Left lung (tissue), 10 donors: Measurements from ENCODE around the gene TGFB2. TPM values are rescaled to one million over a fixed set of nuclear protein-coding genes. Genes with fewer than 3 reads are reported as not detected.
A peak's percentile ranks its signal among the peaks of the same experiment; 100 is the strongest.

Source experiments
- ATAC-seq: fragments of 200-7000 bp; cut with Tn5 transposase; one replicate; pipeline ENCODE4 v1.9.1; 2020; ENCODE audit warnings: moderate library complexity
- DNase-seq, 4 donors: peaks; one replicate each; pipeline ENCODE4 v3.0.0-alpha.2; 2013 to 2020
- H3K27ac ChIP-seq, 2 donors: fragments of 200-600 bp; sonication (generic) in 1 of 2; one replicate each; pipeline versions ENCODE4 v1.5.0 to v1.8.0; 2020 to 2021
- H3K27me3 ChIP-seq, 2 donors: fragments of 200-600 bp; sonication (generic) in 1 of 2; one replicate each; pipeline versions ENCODE4 v1.5.0 to v1.8.0; 2020 to 2021
- H3K36me3 ChIP-seq, 2 donors: fragments of 200-600 bp; sonication (generic) in 1 of 2; one replicate each; pipeline versions ENCODE4 v1.5.0 to v1.8.0; 2020 to 2021
- H3K4me1 ChIP-seq, 2 donors: fragments of 200-600 bp; one replicate each; pipeline ENCODE4 v1.8.0; 2021
- H3K4me3 ChIP-seq, 2 donors: fragments of 200-600 bp; sonication (generic) in 1 of 2; one replicate each; pipeline versions ENCODE4 v1.5.0 to v1.8.0; 2020 to 2021; ENCODE audit warnings: mild to moderate bottlenecking in 1 of 2
- H3K9me3 ChIP-seq, 2 donors: fragments of 200-600 bp; sonication (generic) in 1 of 2; one replicate each; pipeline versions ENCODE4 v1.5.0 to v1.8.0; 2020 to 2021
- CTCF ChIP-seq, 2 donors: fragments of 200-600 bp; sonication (generic) in 1 of 2; IDR thresholded peaks; one replicate each; pipeline versions ENCODE4 v1.5.0 to v1.8.0; 2021; ENCODE audit warnings: antibody characterized with exemption in 2 of 2
- intact Hi-C, 2 donors: fragments of 100-400 bp; cut with DNase I; formaldehyde crosslinking; loops; one replicate each; pipeline versions ENCODE4 v1.11.2 to v1.14.2; 2022
- polyA plus RNA-seq, 6 donors: library from polyadenylated mRNA; unstranded; fragments of 120-200 nt; gene quantifications; one replicate each; pipeline ENCODE4 v1.2.1, GENCODE V29; 2013; ENCODE audit not compliant: insufficient read length in 6 of 6
- total RNA-seq, 2 donors: library from RNA; stranded (reverse); fragmentation: NEBNext Ultra II Directional; extraction: Animal tissue kit (Norgen Biotek cat#: 25700); gene quantifications; one replicate each; pipeline ENCODE4 v1.2.1, GENCODE V29; 2021
- donor health status: DM: no; HTN: yes; CAD: no.
- donor health status: DM: no; HTN: no; CAD: no.

Gene TGFB2
- total and polyA plus RNA-seq, 8 donors = 9.8 to 177 (median 136) TPM

DNA sequence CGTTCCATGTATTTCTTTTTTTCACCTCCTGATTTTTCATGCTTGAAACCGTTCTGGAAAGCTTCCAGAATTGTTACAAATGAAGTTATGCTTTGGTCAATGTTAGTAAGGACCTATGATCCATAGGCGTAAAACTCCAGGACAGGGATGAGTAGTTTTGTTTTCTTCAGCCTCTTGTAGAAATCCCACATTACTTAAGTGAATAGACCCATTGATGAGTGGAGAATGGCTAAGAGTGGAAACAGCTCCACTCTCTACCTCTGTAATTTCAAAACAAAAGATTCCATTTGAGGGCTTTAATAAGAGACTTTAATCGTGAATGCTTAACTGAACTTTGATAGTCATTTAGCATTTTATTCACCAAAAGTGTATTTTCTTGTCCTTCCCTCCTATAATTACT is 3.0 kb upstream of the TGFB2 start:
- intact Hi-C loops = loop anchor here in 1 of 2 donors (10.0 kb wide), 1 partner anchor 723 kb away; no protein-coding TSS in a partner anchor
- peaks cover 0 to 23% of the 10 kb centered on the region in 2 donors for H3K4me1 ChIP-seq
- no peak for ATAC-seq
- H3K9me3 ChIP-seq = no peaks in the 10 kb centered on the region
- no peak for DNase-seq
- H3K27me3 ChIP-seq = peaks cover 0 to 27% of the 10 kb centered on the region in 2 donors
- H3K27ac ChIP-seq = no peak overlapping the region
- H3K36me3 ChIP-seq = no peaks in the 10 kb centered on the region
- H3K4me3 ChIP-seq = no peak overlapping the region
- no peak for TF ChIP-seq CTCF (IDR thresholded peaks at IDR 0.05)

DNA sequence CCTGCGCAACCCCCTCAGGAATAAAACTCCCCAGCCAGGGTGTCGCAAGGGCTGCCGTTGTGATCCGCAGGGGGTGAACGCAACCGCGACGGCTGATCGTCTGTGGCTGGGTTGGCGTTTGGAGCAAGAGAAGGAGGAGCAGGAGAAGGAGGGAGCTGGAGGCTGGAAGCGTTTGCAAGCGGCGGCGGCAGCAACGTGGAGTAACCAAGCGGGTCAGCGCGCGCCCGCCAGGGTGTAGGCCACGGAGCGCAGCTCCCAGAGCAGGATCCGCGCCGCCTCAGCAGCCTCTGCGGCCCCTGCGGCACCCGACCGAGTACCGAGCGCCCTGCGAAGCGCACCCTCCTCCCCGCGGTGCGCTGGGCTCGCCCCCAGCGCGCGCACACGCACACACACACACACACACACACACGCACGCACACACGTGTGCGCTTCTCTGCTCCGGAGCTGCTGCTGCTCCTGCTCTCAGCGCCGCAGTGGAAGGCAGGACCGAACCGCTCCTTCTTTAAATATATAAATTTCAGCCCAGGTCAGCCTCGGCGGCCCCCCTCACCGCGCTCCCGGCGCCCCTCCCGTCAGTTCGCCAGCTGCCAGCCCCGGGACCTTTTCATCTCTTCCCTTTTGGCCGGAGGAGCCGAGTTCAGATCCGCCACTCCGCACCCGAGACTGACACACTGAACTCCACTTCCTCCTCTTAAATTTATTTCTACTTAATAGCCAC is 696 bp downstream of the TGFB2 start:
- no peaks in the 10 kb centered on the region for H3K36me3 ChIP-seq
- H3K27ac ChIP-seq = peak overlapping the region; percentile 73 to 86
- peak overlapping the region; percentile 54 to 64 for H3K4me3 ChIP-seq
- ATAC-seq (peak; percentile 73), DNase-seq (peak in 3 of 4 donors; percentile 77 to 86 (median 85))
- peaks cover 4 to 35% of the 10 kb centered on the region in 2 donors for H3K4me1 ChIP-seq
- intact Hi-C loops = loop anchor here in 1 of 2 donors (10.0 kb wide), 1 partner anchor 719 kb away; no protein-coding TSS in a partner anchor
- H3K27me3 ChIP-seq = peaks cover 0 to 43% of the 10 kb centered on the region in 2 donors
- TF ChIP-seq CTCF (IDR thresholded peaks at IDR 0.05) = no peak
- no peaks in the 10 kb centered on the region for H3K9me3 ChIP-seq

DNA sequence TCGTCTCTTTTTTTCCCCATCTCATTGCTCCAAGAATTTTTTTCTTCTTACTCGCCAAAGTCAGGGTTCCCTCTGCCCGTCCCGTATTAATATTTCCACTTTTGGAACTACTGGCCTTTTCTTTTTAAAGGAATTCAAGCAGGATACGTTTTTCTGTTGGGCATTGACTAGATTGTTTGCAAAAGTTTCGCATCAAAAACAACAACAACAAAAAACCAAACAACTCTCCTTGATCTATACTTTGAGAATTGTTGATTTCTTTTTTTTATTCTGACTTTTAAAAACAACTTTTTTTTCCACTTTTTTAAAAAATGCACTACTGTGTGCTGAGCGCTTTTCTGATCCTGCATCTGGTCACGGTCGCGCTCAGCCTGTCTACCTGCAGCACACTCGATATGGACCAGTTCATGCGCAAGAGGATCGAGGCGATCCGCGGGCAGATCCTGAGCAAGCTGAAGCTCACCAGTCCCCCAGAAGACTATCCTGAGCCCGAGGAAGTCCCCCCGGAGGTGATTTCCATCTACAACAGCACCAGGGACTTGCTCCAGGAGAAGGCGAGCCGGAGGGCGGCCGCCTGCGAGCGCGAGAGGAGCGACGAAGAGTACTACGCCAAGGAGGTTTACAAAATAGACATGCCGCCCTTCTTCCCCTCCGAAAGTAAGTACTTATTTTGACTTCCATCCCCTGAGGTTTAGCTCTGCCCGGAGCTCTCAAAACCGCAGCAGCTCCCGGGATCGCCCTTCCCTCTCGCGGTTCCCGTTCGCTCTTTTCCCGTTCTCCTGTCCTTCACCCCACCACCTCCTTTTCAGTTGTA is 1.5 kb downstream of the TGFB2 start:
- Histone ChIP-seq H3K27ac (peak overlapping the region; percentile 73 to 86), H3K27me3 (peaks cover 0 to 43% of the 10 kb centered on the region in 2 donors), H3K4me1 (peaks cover 4 to 41% of the 10 kb centered on the region in 2 donors), H3K36me3 (no peaks in the 10 kb centered on the region), H3K4me3 (peak overlapping the region; percentile 54 to 64), H3K9me3 (no peaks in the 10 kb centered on the region)
- DNase-seq (peak in 2 of 4 donors; percentile 42 to 50), ATAC-seq (peak; percentile 16)
- intact Hi-C loops = loop anchor here in 1 of 2 donors (10.0 kb wide), 1 partner anchor 718 kb away; no protein-coding TSS in a partner anchor
- no peak for TF ChIP-seq CTCF (IDR thresholded peaks at IDR 0.05)

DNA sequence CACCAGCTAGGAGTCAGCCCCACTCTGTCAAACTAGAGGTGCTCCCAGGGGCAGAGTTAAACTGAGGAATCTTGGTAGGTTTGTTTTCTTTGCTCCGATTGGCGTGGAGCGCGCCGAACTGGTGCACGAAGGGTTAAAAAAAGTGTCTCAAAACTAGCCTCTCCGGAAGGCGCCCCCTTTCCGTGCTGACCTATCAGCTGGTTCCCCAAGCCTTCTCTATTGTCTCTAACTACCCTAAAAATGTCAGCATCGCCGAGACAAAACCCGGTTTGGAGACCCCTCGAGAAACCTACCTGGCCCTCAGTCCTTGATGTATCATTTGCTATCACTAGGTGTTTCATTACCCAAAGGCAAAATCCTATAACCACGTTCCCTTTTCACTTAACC is 2.2 kb downstream of the TGFB2 start:
- peak in 2 of 4 donors; percentile 75 to 83 for DNase-seq
- no peaks in the 10 kb centered on the region for H3K36me3 ChIP-seq
- H3K27ac ChIP-seq = peak overlapping the region; percentile 73 to 86
- no peak for TF ChIP-seq CTCF (IDR thresholded peaks at IDR 0.05)
- H3K4me3 ChIP-seq = peak overlapping the region; percentile 54 to 64
- intact Hi-C loops = loop anchor here in 1 of 2 donors (10.0 kb wide), 1 partner anchor 717 kb away; no protein-coding TSS in a partner anchor
- H3K27me3 ChIP-seq = peaks cover 0 to 43% of the 10 kb centered on the region in 2 donors
- peak; percentile 5 for ATAC-seq
- peaks cover 4 to 47% of the 10 kb centered on the region in 2 donors for H3K4me1 ChIP-seq
- no peaks in the 10 kb centered on the region for H3K9me3 ChIP-seq
